Calu3 (cell line): Measurements from ENCODE around the gene PPP1R12B. TPM values are rescaled to one million over a fixed set of nuclear protein-coding genes. Genes with fewer than 3 reads are reported as not detected.
A peak's percentile ranks its signal among the peaks of the same experiment; 100 is the strongest.

ENCODE experiments used
- BruUV-seq: library from RNA; stranded (reverse); fragments of 400-500 nt; replicated peaks from 2 replicates; lab custom pipeline; 2021; lab: Mats Ljungman, UMichigan
- CTCF ChIA-PET: fragments of 300-600 bp; sonication (Branson Sonifier 250); formaldehyde crosslinking; loops from one replicate; lab custom pipeline; 2022; ENCODE audit warnings: antibody characterized with exemption; lab: Charles Lee
- DNase-seq: peaks from one replicate; pipeline ENCODE4 v3.0.0; 2022
- H3K27ac Mint-ChIP-seq: one replicate; pipeline ENCODE4 v1.8.0; 2022; ENCODE audit warnings: mixed read lengths; ENCODE audit not compliant: unreplicated experiment
- H3K27me3 Mint-ChIP-seq: one replicate; pipeline ENCODE4 v1.8.0; 2022; ENCODE audit warnings: mixed read lengths; ENCODE audit not compliant: unreplicated experiment
- H3K36me3 Mint-ChIP-seq: one replicate; pipeline ENCODE4 v1.8.0; 2022; ENCODE audit warnings: mild to moderate bottlenecking, moderate library complexity, mixed read lengths; ENCODE audit not compliant: insufficient read depth, unreplicated experiment
- H3K4me1 Mint-ChIP-seq: one replicate; pipeline ENCODE4 v1.8.0; 2022; ENCODE audit warnings: mild to moderate bottlenecking, low read depth, mixed read lengths; ENCODE audit not compliant: unreplicated experiment
- H3K4me3 Mint-ChIP-seq: one replicate; pipeline ENCODE4 v1.8.0; 2022; ENCODE audit warnings: mild to moderate bottlenecking, low read depth, moderate library complexity, mixed read lengths; ENCODE audit not compliant: unreplicated experiment
- H3K9me3 Mint-ChIP-seq: one replicate; pipeline ENCODE4 v1.8.0; 2022; ENCODE audit warnings: low read depth, mixed read lengths; ENCODE audit not compliant: unreplicated experiment
- intact Hi-C: fragments of 100-400 bp; cut with micrococcal nuclease; formaldehyde crosslinking; loops from one replicate; pipeline ENCODE4 v1.10.0; 2022; ENCODE audit not compliant: unreplicated experiment
- total RNA-seq: library from RNA; stranded (reverse); gene quantifications from 2 replicates; pipeline ENCODE4 v1.2.3, GENCODE V29; 2022
- TF ChIP-seq, protein P1 (sequence below): fragments of 200-600 bp; IDR thresholded peaks from one replicate; pipeline ENCODE4 v1.8.0; 2022; ENCODE audit warnings: antibody characterized with exemption; ENCODE audit not compliant: unreplicated experiment

Gene PPP1R12B
- total RNA-seq, 1 experiment from 2014 or later: 31.8 TPM

- BruUV-seq: no TSS peak
- Mint-ChIP-seq H3K4me1 (no peaks in the 10 kb centered on the region), H3K9me3 (no peaks in the 10 kb centered on the region), H3K27ac (no peak overlapping the region), H3K36me3 (no peaks in the 10 kb centered on the region), H3K4me3 (no peak overlapping the region), H3K27me3 (peaks cover 16% of the 10 kb centered on the region)
- intact Hi-C loops: no loop called here
- no peak for DNase-seq
- CTCF ChIA-PET: interaction anchor here (0.7 kb wide), 1 partner anchor 188 kb away, joined by 3 read pairs; no protein-coding TSS in a partner anchor
- TF ChIP-seq, protein P1, sequence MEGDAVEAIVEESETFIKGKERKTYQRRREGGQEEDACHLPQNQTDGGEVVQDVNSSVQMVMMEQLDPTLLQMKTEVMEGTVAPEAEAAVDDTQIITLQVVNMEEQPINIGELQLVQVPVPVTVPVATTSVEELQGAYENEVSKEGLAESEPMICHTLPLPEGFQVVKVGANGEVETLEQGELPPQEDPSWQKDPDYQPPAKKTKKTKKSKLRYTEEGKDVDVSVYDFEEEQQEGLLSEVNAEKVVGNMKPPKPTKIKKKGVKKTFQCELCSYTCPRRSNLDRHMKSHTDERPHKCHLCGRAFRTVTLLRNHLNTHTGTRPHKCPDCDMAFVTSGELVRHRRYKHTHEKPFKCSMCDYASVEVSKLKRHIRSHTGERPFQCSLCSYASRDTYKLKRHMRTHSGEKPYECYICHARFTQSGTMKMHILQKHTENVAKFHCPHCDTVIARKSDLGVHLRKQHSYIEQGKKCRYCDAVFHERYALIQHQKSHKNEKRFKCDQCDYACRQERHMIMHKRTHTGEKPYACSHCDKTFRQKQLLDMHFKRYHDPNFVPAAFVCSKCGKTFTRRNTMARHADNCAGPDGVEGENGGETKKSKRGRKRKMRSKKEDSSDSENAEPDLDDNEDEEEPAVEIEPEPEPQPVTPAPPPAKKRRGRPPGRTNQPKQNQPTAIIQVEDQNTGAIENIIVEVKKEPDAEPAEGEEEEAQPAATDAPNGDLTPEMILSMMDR: no peak
These were observed 23.9 kb upstream of the PPP1R12B start for GRCh38 chr1:202324646-202325045.

DNA sequence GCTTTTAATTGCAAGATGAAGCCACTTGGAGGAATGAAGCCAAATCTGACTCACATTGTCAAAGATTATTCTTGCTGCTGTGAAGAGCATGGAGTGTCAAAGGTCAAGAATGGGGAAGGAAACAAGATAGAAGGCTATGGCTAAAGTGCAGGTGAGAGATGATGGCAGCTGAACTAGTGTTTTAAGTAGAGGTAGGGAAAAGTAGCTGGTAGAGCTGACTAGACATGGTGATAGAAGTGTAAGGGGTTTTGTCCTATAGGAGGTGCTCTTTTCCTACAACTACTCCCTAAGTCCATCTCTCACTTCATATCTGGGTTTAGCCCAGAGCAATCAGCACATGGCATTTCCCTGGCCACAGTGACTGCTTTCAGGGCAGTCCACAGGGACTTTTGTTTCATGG lies 18.6 kb upstream of the PPP1R12B start:
- H3K36me3 Mint-ChIP-seq: peaks cover 13% of the 10 kb centered on the region
- intact Hi-C loops: no loop called here
- no peaks in the 10 kb centered on the region for H3K4me1 Mint-ChIP-seq
- H3K4me3 Mint-ChIP-seq: no peak overlapping the region
- BruUV-seq: no TSS peak
- no peaks in the 10 kb centered on the region for H3K9me3 Mint-ChIP-seq
- no peaks in the 10 kb centered on the region for H3K27me3 Mint-ChIP-seq
- no peak for DNase-seq
- no peak overlapping the region for H3K27ac Mint-ChIP-seq
- CTCF ChIA-PET: no interaction called here
- TF ChIP-seq, protein P1: no peak

GRCh38 chr1:202333861-202334260 lies 14.6 kb upstream of the PPP1R12B start:
- H3K27me3 Mint-ChIP-seq: no peaks in the 10 kb centered on the region
- H3K4me3 Mint-ChIP-seq: no peak overlapping the region
- no peaks in the 10 kb centered on the region for H3K4me1 Mint-ChIP-seq
- no peaks in the 10 kb centered on the region for H3K9me3 Mint-ChIP-seq
- no TSS peak for BruUV-seq
- no peak for DNase-seq
- peaks cover 21% of the 10 kb centered on the region for H3K36me3 Mint-ChIP-seq
- CTCF ChIA-PET: interaction anchor here (0.6 kb wide), 1 partner anchor 123 kb away, joined by 3 read pairs; no protein-coding TSS in a partner anchor
- intact Hi-C loops: no loop called here
- no peak overlapping the region for H3K27ac Mint-ChIP-seq
- TF ChIP-seq, protein P1: no peak

GRCh38 chr1:202343652-202344349 lies 4.7 kb upstream of the PPP1R12B start:
- Mint-ChIP-seq H3K4me1 (peaks cover 33% of the 10 kb centered on the region), H3K27me3 (no peaks in the 10 kb centered on the region), H3K4me3 (peak overlapping the region; percentile 17), H3K9me3 (no peaks in the 10 kb centered on the region), H3K27ac (no peak overlapping the region), H3K36me3 (peaks cover 26% of the 10 kb centered on the region)
- TF ChIP-seq, protein P1: peak; percentile 59
- BruUV-seq: no TSS peak
- CTCF ChIA-PET: interaction anchor here (0.6 to 1.2 kb wide), 3 partner anchors 11 to 1257 kb away, joined by 3 to 5 read pairs (median 5); no protein-coding TSS in a partner anchor
- intact Hi-C loops: loop anchor here (2.0 to 5.0 kb wide), 2 partner anchors 228 to 375 kb away; no protein-coding TSS in a partner anchor
- DNase-seq: peak; percentile 21
